GM19438 (cell line): ENCODE measurements around the gene RPP40.

Experiments used
- ATAC-seq: cut with Tn5 transposase; IDR thresholded peaks from one replicate; pipeline ENCODE4 v1.9.1; 2021; ENCODE audit warnings: low read depth; ENCODE audit not compliant: unreplicated experiment

Gene RPP40

GRCh38 chr6:4972438-4972837 is 31.4 kb downstream of the RPP40 start:
- ATAC-seq, result no peak

- no peak for ATAC-seq
Observed at GRCh38 chr6:4971851-4972250, 32.0 kb downstream of the RPP40 start.

GRCh38 chr6:4970739-4971395 is 33.0 kb downstream of the RPP40 start:
- no peak for ATAC-seq

GRCh38 chr6:4969609-4970285 is 34.1 kb downstream of the RPP40 start:
- ATAC-seq, result no peak

- no peak for ATAC-seq
Observed at GRCh38 chr6:4967301-4968030, 36.4 kb downstream of the RPP40 start.

- ATAC-seq, result no peak
Observed at GRCh38 chr6:4965562-4966389, 38.1 kb downstream of the RPP40 start.

GRCh38 chr6:4964675-4965561 is 38.9 kb downstream of the RPP40 start:
- no peak for ATAC-seq

GRCh38 chr6:4962905-4963304 is 40.9 kb downstream of the RPP40 start:
- ATAC-seq, result no peak

- no peak for ATAC-seq
Observed at GRCh38 chr6:4961322-4962168, 42.3 kb downstream of the RPP40 start.

- no peak for ATAC-seq
Observed at GRCh38 chr6:4958624-4959023, 45.2 kb downstream of the RPP40 start.

GRCh38 chr6:4957521-4958231 is 46.2 kb downstream of the RPP40 start:
- no peak for ATAC-seq

GRCh38 chr6:4956625-4957024 is 47.2 kb downstream of the RPP40 start:
- no peak for ATAC-seq

- ATAC-seq, result no peak
Observed at GRCh38 chr6:4953440-4953839, 50.4 kb downstream of the RPP40 start.

- ATAC-seq, result no peak
Observed at GRCh38 chr6:4950836-4951533, 52.9 kb downstream of the RPP40 start.

GRCh38 chr6:4950076-4950475 is 53.8 kb downstream of the RPP40 start:
- no peak for ATAC-seq

- ATAC-seq, result no peak
Observed at GRCh38 chr6:4948781-4949450, 54.9 kb downstream of the RPP40 start.

GRCh38 chr6:4947716-4948115 is 56.1 kb downstream of the RPP40 start:
- ATAC-seq, result no peak
